GM19043 (cell line): ENCODE results near the gene LIG3.
"Not testable (repeated sequence)": the region's sequence is repeated elsewhere in the genome, so short reads cannot be mapped to it uniquely, and the experiment has no call there.

Experiments used
- ATAC-seq: cut with Tn5 transposase; IDR thresholded peaks from one replicate; pipeline ENCODE4 v1.9.1; 2021; ENCODE audit warnings: low read depth; ENCODE audit not compliant: unreplicated experiment

LIG3 gene

GRCh38 chr17:34998205-34998604 lies 17.9 kb downstream of the LIG3 start:
- ATAC-seq: no peak

- no peak for ATAC-seq
These were observed 19.1 kb downstream of the LIG3 start for GRCh38 chr17:34999456-34999855.

GRCh38 chr17:35000965-35001364 lies 20.7 kb downstream of the LIG3 start:
- not testable (repeated sequence) for ATAC-seq

- ATAC-seq: no peak
These were observed 21.2 kb downstream of the LIG3 start for GRCh38 chr17:35001549-35001948.

- ATAC-seq: no peak
These were observed 22.7 kb downstream of the LIG3 start for GRCh38 chr17:35002876-35003551.

GRCh38 chr17:35003778-35004177 lies 23.5 kb downstream of the LIG3 start:
- no peak for ATAC-seq

GRCh38 chr17:35006345-35006744 lies 26.0 kb downstream of the LIG3 start:
- no peak for ATAC-seq

- no peak for ATAC-seq
These were observed 26.6 kb downstream of the LIG3 start for GRCh38 chr17:35006961-35007360.

- ATAC-seq: no peak
These were observed 29.8 kb downstream of the LIG3 start for GRCh38 chr17:35010093-35010492.

GRCh38 chr17:35011671-35012216 lies 31.4 kb downstream of the LIG3 start:
- ATAC-seq: no peak

GRCh38 chr17:35016369-35016768 lies 36.1 kb downstream of the LIG3 start:
- no peak for ATAC-seq

- ATAC-seq: no peak
These were observed 36.7 kb downstream of the LIG3 start for GRCh38 chr17:35017021-35017420.

GRCh38 chr17:35018814-35019213 lies 38.5 kb downstream of the LIG3 start:
- no peak for ATAC-seq

GRCh38 chr17:35019386-35020179 lies 39.3 kb downstream of the LIG3 start:
- ATAC-seq: no peak

GRCh38 chr17:35021520-35022380 lies 41.4 kb downstream of the LIG3 start:
- ATAC-seq: no peak

GRCh38 chr17:35022536-35023063 lies 42.3 kb downstream of the LIG3 start:
- peak; percentile 59 for ATAC-seq

- ATAC-seq: no peak
These were observed 43.2 kb downstream of the LIG3 start for GRCh38 chr17:35023538-35023937.

- ATAC-seq: no peak
These were observed 45.2 kb downstream of the LIG3 start for GRCh38 chr17:35025541-35025940.

GRCh38 chr17:35028097-35028496 lies 47.8 kb downstream of the LIG3 start:
- not testable (repeated sequence) for ATAC-seq

GRCh38 chr17:35028531-35029262 lies 48.4 kb downstream of the LIG3 start:
- no peak for ATAC-seq
